HEK293 (cell line): ENCODE measurements around the gene TMA16.

Source experiments
- CTCF ChIA-PET: fragments of 350-600 bp; formaldehyde crosslinking; extraction: SDS; loops from one replicate; lab custom pipeline; 2021; ENCODE audit warnings: antibody characterized with exemption; lab: Yijun Ruan, JAX
- POLR2A ChIA-PET: fragments of 300-600 bp; formaldehyde crosslinking; extraction: SDS; loops from one replicate; lab custom pipeline; 2020; ENCODE audit warnings: antibody characterized with exemption, inconsistent platforms; lab: Yijun Ruan, JAX
- H3K27ac ChIP-seq: fragments of 200-500 bp; sonication (Bioruptor generic); 2 replicates; pipeline ENCODE4 v1.5.1; 2014; ENCODE audit warnings: low read depth, low read length, control low read depth, inconsistent platforms; ENCODE audit errors: extremely low read depth
- H3K36me3 ChIP-seq, 2 experiments: fragments of 200-500 bp in 1 of 2; sonication (Bioruptor generic) in 1 of 2; 1 replicate in 1 of 2; 2 replicates in 1 of 2; pipeline ENCODE4 v1.5.1; 2014 to 2017; ENCODE audit warnings: inconsistent platforms in 2 of 2, low read length in 2 of 2; ENCODE audit not compliant: control insufficient read depth in 2 of 2, insufficient read depth in 1 of 2
- H3K4me1 ChIP-seq: fragments of 200-500 bp; sonication (Bioruptor generic); 2 replicates; pipeline ENCODE4 v1.5.1; 2014; ENCODE audit warnings: mild to moderate bottlenecking, low read length, inconsistent platforms; ENCODE audit not compliant: control insufficient read depth, insufficient read depth
- H3K4me3 ChIP-seq: 2 replicates; pipeline ENCODE4 v1.5.1; 2011; ENCODE audit warnings: low read depth, mild to moderate bottlenecking, control low read depth, low read length, moderate library complexity
- H3K9me3 ChIP-seq: fragments of 200-500 bp; sonication (Bioruptor generic); 2 replicates; pipeline ENCODE4 v1.5.1; 2014; ENCODE audit warnings: low read depth, low read length, inconsistent platforms; ENCODE audit not compliant: control insufficient read depth, insufficient read depth
- KLF1 ChIP-seq: fragments of 450-650 bp; formaldehyde crosslinking; IDR thresholded peaks from 2 replicates; pipeline ENCODE4 v1.5.1; 2016; ENCODE audit warnings: missing biosample characterization, missing genetic modification characterization
- KLF16 ChIP-seq: fragments of 450-650 bp; formaldehyde crosslinking; IDR thresholded peaks from 2 replicates; pipeline ENCODE4 v1.5.1; 2017; ENCODE audit warnings: missing biosample characterization, missing genetic modification characterization
- KLF7 ChIP-seq: fragments of 450-650 bp; formaldehyde crosslinking; IDR thresholded peaks from 2 replicates; pipeline ENCODE4 v1.5.1; 2016; ENCODE audit warnings: missing biosample characterization, missing genetic modification characterization, borderline replicate concordance
- ZBTB20 ChIP-seq: fragments of 450-650 bp; formaldehyde crosslinking; IDR thresholded peaks from 2 replicates; pipeline ENCODE4 v1.5.1; 2016; ENCODE audit warnings: missing biosample characterization, missing genetic modification characterization
- ZBTB21 ChIP-seq: fragments of 450-650 bp; formaldehyde crosslinking; IDR thresholded peaks from 2 replicates; pipeline ENCODE4 v1.5.1; 2017; ENCODE audit warnings: missing biosample characterization, missing genetic modification characterization
- ZEB2 ChIP-seq: fragments of 450-650 bp; formaldehyde crosslinking; IDR thresholded peaks from 2 replicates; pipeline ENCODE4 v1.5.1; 2016; ENCODE audit warnings: missing biosample characterization, missing genetic modification characterization
- ZNF146 ChIP-seq: fragments of 450-650 bp; formaldehyde crosslinking; IDR thresholded peaks from 2 replicates; pipeline ENCODE4 v1.5.1; 2016; ENCODE audit warnings: missing biosample characterization, missing genetic modification characterization
- ZNF169 ChIP-seq: fragments of 450-650 bp; formaldehyde crosslinking; IDR thresholded peaks from 2 replicates; pipeline ENCODE4 v1.5.1; 2016; ENCODE audit warnings: missing biosample characterization, missing genetic modification characterization
- ZNF214 ChIP-seq: fragments of 450-650 bp; formaldehyde crosslinking; IDR thresholded peaks from 2 replicates; pipeline ENCODE4 v1.5.1; 2017; ENCODE audit warnings: missing biosample characterization, mild to moderate bottlenecking, missing genetic modification characterization, borderline replicate concordance
- ZNF23 ChIP-seq: fragments of 450-650 bp; formaldehyde crosslinking; IDR thresholded peaks from 2 replicates; pipeline ENCODE4 v1.5.1; 2016; ENCODE audit warnings: missing biosample characterization, missing genetic modification characterization, borderline replicate concordance
- ZNF24 ChIP-seq: fragments of 450-650 bp; formaldehyde crosslinking; IDR thresholded peaks from 2 replicates; pipeline ENCODE4 v1.5.1; 2016; ENCODE audit warnings: missing biosample characterization, missing genetic modification characterization
- ZNF274 ChIP-seq, 2 experiments: fragments of 200-500 bp in 1 of 2; fragments of 450-650 bp in 1 of 2; sonication (Bioruptor generic) in 1 of 2; formaldehyde crosslinking in 1 of 2; IDR thresholded peaks; 2 replicates each; pipeline versions ENCODE4 v1.5.1 to v1.6.1; 2014 to 2016; ENCODE audit warnings: borderline replicate concordance in 1 of 2, inconsistent platforms in 1 of 2, low read length in 1 of 2, missing biosample characterization in 1 of 2, missing genetic modification characterization in 1 of 2
- ZNF302 ChIP-seq: fragments of 450-650 bp; formaldehyde crosslinking; IDR thresholded peaks from 2 replicates; pipeline ENCODE4 v1.5.1; 2016; ENCODE audit warnings: missing biosample characterization, missing genetic modification characterization, low read depth
- ZNF362 ChIP-seq: fragments of 450-650 bp; formaldehyde crosslinking; IDR thresholded peaks from 2 replicates; pipeline ENCODE4 v1.5.1; 2016; ENCODE audit warnings: missing biosample characterization, missing genetic modification characterization
- ZNF366 ChIP-seq: fragments of 450-650 bp; formaldehyde crosslinking; conservative IDR thresholded peaks from 2 replicates; pipeline ENCODE4 v1.5.1; 2016; ENCODE audit warnings: missing biosample characterization, missing genetic modification characterization
- ZNF654 ChIP-seq: fragments of 450-650 bp; formaldehyde crosslinking; IDR thresholded peaks from 2 replicates; pipeline ENCODE4 v1.5.1; 2016; ENCODE audit warnings: low read depth, missing biosample characterization, missing genetic modification characterization
- ZNF658 ChIP-seq: fragments of 450-650 bp; formaldehyde crosslinking; IDR thresholded peaks from 2 replicates; pipeline ENCODE4; 2016; ENCODE audit warnings: missing biosample characterization, missing genetic modification characterization
- ZNF785 ChIP-seq: fragments of 450-650 bp; formaldehyde crosslinking; IDR thresholded peaks from 2 replicates; pipeline ENCODE4 v1.5.1; 2016; ENCODE audit warnings: missing biosample characterization, missing genetic modification characterization
- ZSCAN23 ChIP-seq: fragments of 450-650 bp; formaldehyde crosslinking; IDR thresholded peaks from 2 replicates; pipeline ENCODE4 v1.5.1; 2016; ENCODE audit warnings: missing biosample characterization, missing genetic modification characterization
- TF ChIP-seq, protein P1 (sequence below): fragments of 450-650 bp; formaldehyde crosslinking; IDR thresholded peaks from 2 replicates; pipeline ENCODE4 v1.5.1; 2016; ENCODE audit warnings: missing biosample characterization, missing genetic modification characterization
- TF ChIP-seq, protein P2 (sequence below): fragments of 450-650 bp; formaldehyde crosslinking; IDR thresholded peaks from 2 replicates; pipeline ENCODE4 v1.5.1; 2016; ENCODE audit warnings: missing biosample characterization, missing genetic modification characterization, borderline replicate concordance
- TF ChIP-seq, protein P3 (sequence below): fragments of 450-650 bp; formaldehyde crosslinking; IDR thresholded peaks from 2 replicates; pipeline ENCODE4 v1.5.1; 2016; ENCODE audit warnings: missing biosample characterization, missing genetic modification characterization

Gene TMA16

GRCh38 chr4:163492951-163493504 is 1.5 kb upstream of the TMA16 start:
- no peak overlapping the region for H3K4me3 ChIP-seq
- POLR2A ChIA-PET, result no interaction called here
- CTCF ChIA-PET, result interaction anchor here (1.0 to 2.2 kb wide), 3 partner anchors 9 to 57 kb away, joined by 3 to 8 read pairs (median 4); no protein-coding TSS in a partner anchor

GRCh38 chr4:163493643-163494359 is 689 bp upstream of the TMA16 start:
- TF ChIP-seq, protein P1, sequence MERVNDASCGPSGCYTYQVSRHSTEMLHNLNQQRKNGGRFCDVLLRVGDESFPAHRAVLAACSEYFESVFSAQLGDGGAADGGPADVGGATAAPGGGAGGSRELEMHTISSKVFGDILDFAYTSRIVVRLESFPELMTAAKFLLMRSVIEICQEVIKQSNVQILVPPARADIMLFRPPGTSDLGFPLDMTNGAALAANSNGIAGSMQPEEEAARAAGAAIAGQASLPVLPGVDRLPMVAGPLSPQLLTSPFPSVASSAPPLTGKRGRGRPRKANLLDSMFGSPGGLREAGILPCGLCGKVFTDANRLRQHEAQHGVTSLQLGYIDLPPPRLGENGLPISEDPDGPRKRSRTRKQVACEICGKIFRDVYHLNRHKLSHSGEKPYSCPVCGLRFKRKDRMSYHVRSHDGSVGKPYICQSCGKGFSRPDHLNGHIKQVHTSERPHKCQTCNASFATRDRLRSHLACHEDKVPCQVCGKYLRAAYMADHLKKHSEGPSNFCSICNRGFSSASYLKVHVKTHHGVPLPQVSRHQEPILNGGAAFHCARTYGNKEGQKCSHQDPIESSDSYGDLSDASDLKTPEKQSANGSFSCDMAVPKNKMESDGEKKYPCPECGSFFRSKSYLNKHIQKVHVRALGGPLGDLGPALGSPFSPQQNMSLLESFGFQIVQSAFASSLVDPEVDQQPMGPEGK (tag by site-specific recombination), result no peak
- no peak for TF ChIP-seq ZNF654 (tag by site-specific recombination)
- no peak for TF ChIP-seq ZEB2
- TF ChIP-seq ZNF274 (IDR thresholded peaks at IDR 0.05; ENCODE audit: low read length), result no peak
- no peak for TF ChIP-seq ZNF274 (tag by site-specific recombination; IDR thresholded peaks at IDR 0.05; ENCODE audit: borderline replicate concordance)
- TF ChIP-seq ZNF658 (tag by site-specific recombination), result no peak
- TF ChIP-seq ZNF214 (tag by site-specific recombination), result no peak
- no peak for TF ChIP-seq ZBTB20 (tag by site-specific recombination)
- no peak for TF ChIP-seq ZNF146 (tag by site-specific recombination)
- 0 out of 2 replicates have a peak, but pooled peaks have one; percentile 31 for TF ChIP-seq KLF7 (tag by site-specific recombination)
- TF ChIP-seq ZNF23 (tag by site-specific recombination), result no peak
- TF ChIP-seq ZNF24 (tag by site-specific recombination), result no peak
- 0 out of 2 replicates have a peak, but pooled peaks have one; percentile 30 for TF ChIP-seq ZNF366 (tag by site-specific recombination)
- no peak for TF ChIP-seq ZNF302 (tag by site-specific recombination)
- no peak for TF ChIP-seq ZNF785 (tag by site-specific recombination)
- TF ChIP-seq, protein P2, sequence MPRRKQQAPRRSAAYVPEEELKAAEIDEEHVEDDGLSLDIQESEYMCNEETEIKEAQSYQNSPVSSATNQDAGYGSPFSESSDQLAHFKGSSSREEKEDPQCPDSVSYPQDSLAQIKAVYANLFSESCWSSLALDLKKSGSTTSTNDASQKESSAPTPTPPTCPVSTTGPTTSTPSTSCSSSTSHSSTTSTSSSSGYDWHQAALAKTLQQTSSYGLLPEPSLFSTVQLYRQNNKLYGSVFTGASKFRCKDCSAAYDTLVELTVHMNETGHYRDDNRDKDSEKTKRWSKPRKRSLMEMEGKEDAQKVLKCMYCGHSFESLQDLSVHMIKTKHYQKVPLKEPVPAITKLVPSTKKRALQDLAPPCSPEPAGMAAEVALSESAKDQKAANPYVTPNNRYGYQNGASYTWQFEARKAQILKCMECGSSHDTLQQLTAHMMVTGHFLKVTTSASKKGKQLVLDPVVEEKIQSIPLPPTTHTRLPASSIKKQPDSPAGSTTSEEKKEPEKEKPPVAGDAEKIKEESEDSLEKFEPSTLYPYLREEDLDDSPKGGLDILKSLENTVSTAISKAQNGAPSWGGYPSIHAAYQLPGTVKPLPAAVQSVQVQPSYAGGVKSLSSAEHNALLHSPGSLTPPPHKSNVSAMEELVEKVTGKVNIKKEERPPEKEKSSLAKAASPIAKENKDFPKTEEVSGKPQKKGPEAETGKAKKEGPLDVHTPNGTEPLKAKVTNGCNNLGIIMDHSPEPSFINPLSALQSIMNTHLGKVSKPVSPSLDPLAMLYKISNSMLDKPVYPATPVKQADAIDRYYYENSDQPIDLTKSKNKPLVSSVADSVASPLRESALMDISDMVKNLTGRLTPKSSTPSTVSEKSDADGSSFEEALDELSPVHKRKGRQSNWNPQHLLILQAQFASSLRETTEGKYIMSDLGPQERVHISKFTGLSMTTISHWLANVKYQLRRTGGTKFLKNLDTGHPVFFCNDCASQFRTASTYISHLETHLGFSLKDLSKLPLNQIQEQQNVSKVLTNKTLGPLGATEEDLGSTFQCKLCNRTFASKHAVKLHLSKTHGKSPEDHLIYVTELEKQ (tag by site-specific recombination), result no peak
- TF ChIP-seq, all 188 proteins: peak for 2
- ChIA-PET CTCF (interaction anchor here (1.0 to 2.2 kb wide), 3 partner anchors 10 to 56 kb away, joined by 3 to 8 read pairs (median 4); no protein-coding TSS in a partner anchor), POLR2A (interaction anchor here (0.6 to 1.5 kb wide), 10 partner anchors 8 to 1467 kb away, joined by 3 to 8 read pairs (median 3); no protein-coding TSS in a partner anchor)
- H3K27ac ChIP-seq, result peak overlapping the region; percentile 84
- H3K4me1 ChIP-seq, result no peaks in the 10 kb centered on the region
- no peaks in the 10 kb centered on the region for H3K9me3 ChIP-seq
- H3K36me3 ChIP-seq, result no peaks in the 10 kb centered on the region
- peak overlapping the region; percentile 88 for H3K4me3 ChIP-seq

More at GRCh38 chr4:163492951-163493504, 1.5 kb upstream of the TMA16 start:
- TF ChIP-seq, protein P3, sequence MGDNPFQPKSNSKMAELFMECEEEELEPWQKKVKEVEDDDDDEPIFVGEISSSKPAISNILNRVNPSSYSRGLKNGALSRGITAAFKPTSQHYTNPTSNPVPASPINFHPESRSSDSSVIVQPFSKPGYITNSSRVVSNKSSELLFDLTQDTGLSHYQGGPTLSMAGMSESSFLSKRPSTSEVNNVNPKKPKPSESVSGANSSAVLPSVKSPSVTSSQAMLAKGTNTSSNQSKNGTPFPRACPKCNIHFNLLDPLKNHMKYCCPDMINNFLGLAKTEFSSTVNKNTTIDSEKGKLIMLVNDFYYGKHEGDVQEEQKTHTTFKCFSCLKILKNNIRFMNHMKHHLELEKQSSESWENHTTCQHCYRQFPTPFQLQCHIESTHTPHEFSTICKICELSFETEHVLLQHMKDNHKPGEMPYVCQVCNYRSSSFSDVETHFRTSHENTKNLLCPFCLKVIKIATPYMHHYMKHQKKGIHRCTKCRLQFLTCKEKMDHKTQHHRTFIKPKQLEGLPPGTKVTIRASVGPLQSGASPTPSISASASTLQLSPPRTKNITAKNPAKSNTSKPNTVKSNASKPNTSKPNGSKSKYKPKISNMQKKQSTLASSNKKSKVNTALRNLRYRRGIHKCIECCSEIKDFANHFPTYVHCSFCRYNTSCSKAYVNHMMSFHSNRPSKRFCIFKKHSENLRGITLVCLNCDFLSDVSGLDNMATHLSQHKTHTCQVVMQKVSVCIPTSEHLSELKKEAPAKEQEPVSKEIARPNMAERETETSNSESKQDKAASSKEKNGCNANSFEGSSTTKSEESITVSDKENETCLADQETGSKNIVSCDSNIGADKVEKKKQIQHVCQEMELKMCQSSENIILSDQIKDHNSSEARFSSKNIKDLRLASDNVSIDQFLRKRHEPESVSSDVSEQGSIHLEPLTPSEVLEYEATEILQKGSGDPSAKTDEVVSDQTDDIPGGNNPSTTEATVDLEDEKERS (tag by site-specific recombination), result no peak
- TF ChIP-seq ZNF362 (no peak), ZBTB21 (tag by site-specific recombination) (no peak), KLF1 (tag by site-specific recombination) (no peak), KLF16 (no peak), ZSCAN23 (tag by site-specific recombination) (no peak), ZNF169 (no peak)
- TF ChIP-seq, all 188 proteins: peak for 0
- Histone ChIP-seq H3K27ac (no peak overlapping the region), H3K4me1 (no peaks in the 10 kb centered on the region), H3K9me3 (no peaks in the 10 kb centered on the region), H3K36me3 (no peaks in the 10 kb centered on the region)
